GM19467 (cell line): ENCODE data around the gene CFAP54.
"Not testable (repeated sequence)": the region's sequence is repeated elsewhere in the genome, so short reads cannot be mapped to it uniquely, and the experiment has no call there.

Experiments
- ATAC-seq: cut with Tn5 transposase; IDR thresholded peaks from one replicate; pipeline ENCODE4 v1.9.1; 2021; ENCODE audit warnings: mild to moderate bottlenecking, moderate library complexity; ENCODE audit not compliant: unreplicated experiment

CFAP54 gene

GRCh38 chr12:96474206-96474605 lies 15.2 kb upstream of the CFAP54 start:
- no peak for ATAC-seq

DNA sequence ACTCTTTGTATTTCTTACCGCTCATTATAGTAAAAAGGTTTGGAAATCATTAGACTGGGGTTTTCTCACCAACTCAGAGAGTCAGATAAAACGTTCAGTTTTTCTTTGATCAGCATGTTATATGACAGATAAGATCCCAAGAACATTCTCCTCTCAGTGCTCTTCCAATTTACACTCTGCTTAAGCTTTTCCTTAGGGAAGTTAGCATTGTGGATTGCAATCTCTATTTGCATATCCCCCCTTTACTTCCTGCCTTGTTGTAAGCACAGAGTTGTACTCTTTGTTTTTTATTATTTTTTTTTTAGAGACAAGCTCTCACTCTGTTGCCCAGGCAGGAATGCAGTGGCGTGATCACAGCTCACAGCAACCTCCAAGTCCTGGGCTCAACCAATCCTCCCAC lies 11.4 kb upstream of the CFAP54 start:
- no peak for ATAC-seq

DNA sequence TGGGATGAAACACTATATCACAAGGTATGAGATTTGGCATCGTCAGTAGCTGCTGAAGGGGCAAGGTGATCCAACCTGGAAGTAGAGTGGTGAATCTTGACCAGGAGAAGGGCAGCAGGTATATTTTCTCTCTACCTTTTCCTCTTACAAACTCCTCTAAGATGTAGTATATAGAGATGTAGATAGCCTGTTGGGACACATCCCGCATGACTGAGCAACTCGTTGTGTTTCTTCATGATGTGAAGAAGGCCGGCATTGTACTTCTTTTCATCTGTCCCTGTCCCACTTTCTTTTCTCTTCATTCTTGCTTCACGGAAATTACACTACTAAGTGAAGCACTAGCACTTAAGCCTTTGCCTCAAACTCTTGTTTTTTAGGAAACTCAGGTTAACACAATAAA lies 7.3 kb upstream of the CFAP54 start:
- ATAC-seq = no peak

DNA sequence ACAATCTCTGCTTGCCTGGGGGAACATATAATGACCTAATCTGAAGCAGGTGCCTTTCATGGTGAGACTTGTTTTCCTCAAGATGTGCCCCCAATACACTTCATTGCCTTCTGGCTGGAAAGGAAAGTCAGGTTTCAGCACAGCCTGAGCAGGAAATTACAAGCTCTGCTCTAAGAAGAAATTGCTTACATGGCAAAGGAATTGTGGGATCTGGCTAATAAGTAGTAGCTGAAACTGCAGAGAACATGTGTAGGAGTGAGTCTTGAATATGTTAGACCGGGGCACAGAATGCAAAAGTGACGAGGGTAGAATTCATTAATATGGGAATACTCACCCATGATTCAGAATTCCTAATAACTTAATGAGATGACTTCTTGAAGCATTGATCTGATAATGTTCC lies 6.3 kb upstream of the CFAP54 start:
- no peak for ATAC-seq

DNA sequence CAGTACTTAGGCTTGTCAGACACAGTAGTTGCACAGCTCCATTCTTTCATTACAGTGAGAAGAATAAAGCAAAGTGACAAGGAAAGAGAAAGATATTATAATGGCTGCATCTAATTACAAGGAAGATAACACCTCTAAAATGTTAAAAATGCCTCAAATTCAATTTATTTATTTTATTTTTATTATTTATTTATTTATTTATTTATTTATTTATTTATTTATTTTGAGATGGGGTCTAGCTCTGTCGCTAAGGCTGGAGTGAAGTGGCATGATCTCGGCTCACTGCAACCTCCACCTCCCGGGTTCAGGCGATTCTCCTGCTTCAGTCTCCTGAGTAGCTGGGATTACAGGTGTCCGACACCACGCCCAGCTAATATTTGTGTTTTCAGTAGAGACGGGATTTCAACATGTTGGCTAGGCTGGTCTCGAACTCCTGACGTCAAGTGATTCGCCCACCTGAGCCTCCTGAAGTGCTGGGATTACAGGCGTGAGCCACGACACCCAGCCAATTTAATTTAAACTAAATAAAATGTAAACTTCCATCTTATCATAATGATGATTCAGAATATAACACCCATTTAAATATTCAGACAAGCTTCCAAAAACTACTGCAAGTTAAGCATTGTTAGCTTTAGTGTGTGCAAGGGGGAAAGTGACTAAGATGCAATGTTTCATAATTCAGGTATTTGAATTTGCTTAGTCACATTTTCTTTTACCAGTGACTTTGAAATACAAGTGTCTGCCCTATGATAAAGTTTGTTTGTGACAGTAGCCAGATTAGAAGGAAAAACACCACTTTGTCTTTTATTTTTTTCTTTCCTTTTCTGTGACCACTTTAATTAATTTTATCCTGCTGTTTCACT lies 2.4 kb upstream of the CFAP54 start:
- ATAC-seq = no peak

GRCh38 chr12:96487634-96488033 lies 1.7 kb upstream of the CFAP54 start:
- no peak for ATAC-seq

DNA sequence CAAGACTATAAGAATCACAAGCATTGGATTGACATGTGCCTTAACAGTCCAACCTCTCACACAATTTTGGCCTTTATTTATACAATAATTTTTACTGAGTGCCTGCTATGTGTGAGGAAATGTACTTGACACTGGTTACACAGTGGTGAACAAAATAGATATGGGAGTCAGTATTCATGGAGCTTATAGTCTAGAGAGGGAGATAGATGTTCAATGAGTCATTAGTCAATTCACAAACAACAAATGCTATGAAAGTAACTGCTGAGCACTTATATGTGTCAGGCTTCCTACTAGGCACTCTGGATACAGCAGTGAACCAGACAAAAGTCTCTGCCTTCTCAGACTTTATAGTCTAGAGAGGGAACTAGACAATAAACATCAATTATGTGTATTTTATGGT lies 3.7 kb downstream of the CFAP54 start:
- ATAC-seq = no peak

DNA sequence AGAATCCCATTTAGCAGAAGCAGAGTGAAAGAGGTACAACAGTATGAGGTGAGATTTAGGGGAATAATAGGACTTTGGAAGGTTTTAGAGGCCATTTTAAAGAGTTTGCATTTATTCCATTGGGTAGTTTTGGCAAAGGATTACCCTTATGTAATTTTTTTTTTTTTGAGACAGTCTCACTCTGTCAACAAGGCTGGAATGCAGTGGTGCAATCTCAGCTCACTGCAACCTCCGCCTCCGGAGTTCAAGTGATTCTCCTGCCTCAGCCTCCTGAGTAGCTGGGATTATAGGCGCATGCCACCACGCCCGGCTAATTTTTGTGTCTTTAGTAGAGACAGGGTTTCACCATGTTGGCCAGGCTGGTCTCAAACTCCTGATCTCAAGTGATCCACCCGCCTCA lies 4.8 kb downstream of the CFAP54 start:
- not testable (repeated sequence) for ATAC-seq

GRCh38 chr12:96495155-96495554 lies 5.8 kb downstream of the CFAP54 start:
- no peak for ATAC-seq

GRCh38 chr12:96495841-96496545 lies 6.6 kb downstream of the CFAP54 start:
- no peak for ATAC-seq

DNA sequence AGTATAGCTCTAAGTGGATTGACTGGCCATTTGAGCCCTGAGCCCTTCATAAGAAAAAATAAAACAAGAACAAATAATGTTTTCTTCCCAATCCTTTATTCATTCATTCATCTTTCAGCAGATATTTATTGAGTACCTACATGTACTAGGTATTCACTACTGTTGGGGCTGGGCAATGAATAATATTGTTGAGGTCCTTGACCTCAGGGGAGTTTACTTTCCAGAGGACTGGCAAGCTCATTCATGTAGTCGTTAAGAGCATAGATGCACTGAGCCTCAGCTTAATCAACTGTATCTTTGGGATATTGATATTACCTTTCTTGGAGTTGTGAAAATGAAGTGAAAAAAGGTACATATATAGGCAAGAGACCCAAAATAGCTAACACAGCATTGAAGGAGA lies 7.6 kb downstream of the CFAP54 start:
- ATAC-seq = no peak

GRCh38 chr12:96497855-96498254 lies 8.5 kb downstream of the CFAP54 start:
- no peak for ATAC-seq

DNA sequence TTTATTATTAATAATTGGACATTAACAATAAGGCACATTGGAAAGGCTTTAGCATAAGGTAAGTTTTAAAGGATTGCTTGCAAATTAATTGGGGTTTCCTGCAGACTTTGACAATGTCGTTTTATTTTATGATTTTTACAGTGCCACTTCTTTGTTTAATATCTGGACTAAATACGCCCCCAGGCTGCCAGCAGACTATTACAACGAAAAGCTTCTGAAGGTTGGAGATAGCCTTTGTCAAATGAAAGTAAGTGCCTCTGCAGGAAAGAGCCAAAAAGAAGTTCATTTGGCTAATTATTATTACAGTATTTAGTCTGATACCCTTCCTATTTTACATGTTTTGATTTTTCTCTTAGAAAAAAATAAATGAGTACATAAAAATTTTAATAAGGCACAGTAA lies 11.3 kb downstream of the CFAP54 start:
- ATAC-seq = peak; percentile 20

GRCh38 chr12:96501133-96501761 lies 11.9 kb downstream of the CFAP54 start:
- peak; percentile 73 for ATAC-seq

DNA sequence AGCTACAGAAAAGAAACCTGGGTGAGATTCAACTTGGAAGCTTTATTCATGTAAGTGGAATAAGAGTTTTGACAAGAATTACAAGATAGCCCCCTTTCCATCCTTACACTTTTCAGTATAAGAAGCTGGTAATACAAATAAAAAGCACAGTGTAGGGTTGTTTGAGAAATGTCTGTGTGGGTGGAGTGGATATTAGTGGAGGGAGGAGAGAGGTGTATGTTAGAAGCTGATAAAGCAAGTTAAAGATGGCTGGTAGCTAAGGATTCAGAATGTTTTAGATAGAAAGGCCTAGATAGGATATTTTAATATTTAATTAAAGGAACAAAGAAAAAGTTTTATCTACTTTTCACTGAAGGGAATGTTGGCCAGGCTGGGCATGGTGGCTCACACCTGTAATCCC lies 12.5 kb downstream of the CFAP54 start:
- no peak for ATAC-seq

GRCh38 chr12:96502477-96502876 lies 13.1 kb downstream of the CFAP54 start:
- peak; percentile 57 for ATAC-seq

- no peak for ATAC-seq
Measured at GRCh38 chr12:96502949-96503532, 13.7 kb downstream of the CFAP54 start.

DNA sequence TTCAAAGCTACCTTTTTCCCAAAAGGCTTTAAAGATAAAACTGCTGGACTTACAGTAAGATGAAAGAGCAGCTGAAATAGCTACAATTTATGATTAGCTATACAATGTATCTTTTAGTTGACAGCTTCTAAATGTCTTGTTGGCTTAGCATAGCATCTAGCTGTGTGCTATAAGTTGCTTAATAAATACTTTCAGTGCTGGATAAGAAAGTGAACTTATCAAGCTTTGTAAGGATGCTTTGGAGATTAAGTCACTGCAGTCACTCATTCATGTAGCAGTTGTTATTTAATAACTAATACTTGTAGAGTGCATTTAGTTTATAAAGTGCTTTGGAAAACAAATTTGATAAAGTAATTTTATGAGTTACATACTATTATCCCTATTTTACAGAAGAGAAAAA lies 14.6 kb downstream of the CFAP54 start:
- no peak for ATAC-seq

- no peak for ATAC-seq
Measured at GRCh38 chr12:96506776-96507175, 17.4 kb downstream of the CFAP54 start.

GRCh38 chr12:96510306-96510764 lies 21.0 kb downstream of the CFAP54 start:
- no peak for ATAC-seq

GRCh38 chr12:96513166-96513565 lies 23.8 kb downstream of the CFAP54 start:
- ATAC-seq = no peak
